GM18858 (cell line): ENCODE data around the gene COL23A1.
"Not testable (repeated sequence)": the region's sequence is repeated elsewhere in the genome, so short reads cannot be mapped to it uniquely, and the experiment has no call there.

Experiments used
- ATAC-seq: cut with Tn5 transposase; IDR thresholded peaks from one replicate; pipeline ENCODE4 v1.9.1; 2021; ENCODE audit not compliant: unreplicated experiment

Gene COL23A1

DNA sequence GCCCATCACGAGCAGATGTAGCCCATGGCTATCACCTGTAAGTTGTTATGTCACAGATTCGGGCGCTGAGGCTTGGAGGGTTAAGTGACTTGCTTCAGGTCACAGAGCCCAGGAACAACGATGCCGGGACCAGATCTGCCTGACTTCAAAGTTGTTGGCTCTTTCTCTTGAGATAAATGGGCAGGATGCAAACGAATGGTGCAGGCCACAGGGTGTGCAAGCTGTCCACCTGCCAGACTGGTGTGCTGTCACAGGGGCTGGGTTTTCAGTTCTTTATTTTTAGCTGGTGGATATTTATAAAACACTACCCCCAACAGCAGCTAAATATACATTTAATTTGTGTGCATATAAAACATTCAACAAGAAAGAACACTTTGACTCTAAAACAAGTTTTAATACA is 339.9 kb downstream of the COL23A1 start:
- no peak for ATAC-seq

DNA sequence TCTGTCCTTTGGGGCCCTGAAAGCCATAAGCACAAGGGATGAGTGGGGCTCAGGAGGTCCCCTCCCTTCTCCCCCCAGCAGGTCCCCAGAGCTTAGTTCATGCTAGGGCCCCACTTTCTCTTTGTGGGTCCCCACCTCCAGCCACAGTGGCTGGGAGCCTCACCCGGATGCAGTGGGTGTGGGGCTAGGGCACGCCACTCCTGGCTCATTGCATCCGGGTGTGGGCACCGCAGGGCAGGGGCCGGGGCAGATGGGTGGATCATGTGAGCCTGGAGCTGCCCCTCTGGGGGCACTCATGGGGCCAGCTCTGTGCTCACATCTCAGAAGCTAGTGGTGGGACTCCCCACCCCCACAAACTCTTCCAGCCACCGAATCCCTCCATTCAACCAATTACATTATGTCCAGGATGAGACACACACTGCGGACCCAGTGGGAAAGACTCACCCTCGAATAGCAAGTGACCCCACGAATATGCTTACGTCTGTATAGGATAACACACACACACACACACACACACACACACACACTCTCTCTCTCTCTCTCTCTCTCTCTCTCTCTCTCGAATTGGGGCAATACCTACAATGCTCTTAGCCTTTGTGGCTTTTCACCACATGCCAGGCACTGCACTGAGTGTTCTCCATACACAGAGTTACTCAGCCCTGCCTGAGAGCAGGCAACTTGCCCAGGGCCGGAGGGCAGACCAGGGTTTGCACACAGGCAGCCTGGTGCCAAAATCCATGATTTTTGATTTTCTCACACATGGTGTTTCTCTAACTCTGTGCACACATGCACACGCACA is 340.8 kb downstream of the COL23A1 start:
- ATAC-seq = no peak

DNA sequence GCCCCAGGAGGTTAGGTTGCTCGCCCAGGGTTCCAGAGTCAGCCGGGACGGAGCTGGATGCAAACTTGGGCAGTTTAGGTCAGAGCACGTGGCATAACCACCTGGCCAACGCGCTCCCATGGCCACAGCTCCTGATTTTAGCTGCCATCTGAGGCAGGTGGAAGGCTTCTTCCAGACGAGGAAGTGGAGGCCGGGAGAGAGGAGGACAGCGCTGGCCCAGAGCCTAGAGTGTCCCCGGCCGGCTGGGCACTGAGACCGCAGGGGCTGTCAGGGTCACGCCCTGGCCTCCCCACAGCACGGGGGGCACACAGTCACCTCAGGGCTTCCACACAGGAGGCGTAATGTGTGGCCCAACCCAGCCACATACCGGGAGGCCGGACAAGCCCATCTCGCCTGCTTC is 341.4 kb downstream of the COL23A1 start:
- ATAC-seq = no peak

DNA sequence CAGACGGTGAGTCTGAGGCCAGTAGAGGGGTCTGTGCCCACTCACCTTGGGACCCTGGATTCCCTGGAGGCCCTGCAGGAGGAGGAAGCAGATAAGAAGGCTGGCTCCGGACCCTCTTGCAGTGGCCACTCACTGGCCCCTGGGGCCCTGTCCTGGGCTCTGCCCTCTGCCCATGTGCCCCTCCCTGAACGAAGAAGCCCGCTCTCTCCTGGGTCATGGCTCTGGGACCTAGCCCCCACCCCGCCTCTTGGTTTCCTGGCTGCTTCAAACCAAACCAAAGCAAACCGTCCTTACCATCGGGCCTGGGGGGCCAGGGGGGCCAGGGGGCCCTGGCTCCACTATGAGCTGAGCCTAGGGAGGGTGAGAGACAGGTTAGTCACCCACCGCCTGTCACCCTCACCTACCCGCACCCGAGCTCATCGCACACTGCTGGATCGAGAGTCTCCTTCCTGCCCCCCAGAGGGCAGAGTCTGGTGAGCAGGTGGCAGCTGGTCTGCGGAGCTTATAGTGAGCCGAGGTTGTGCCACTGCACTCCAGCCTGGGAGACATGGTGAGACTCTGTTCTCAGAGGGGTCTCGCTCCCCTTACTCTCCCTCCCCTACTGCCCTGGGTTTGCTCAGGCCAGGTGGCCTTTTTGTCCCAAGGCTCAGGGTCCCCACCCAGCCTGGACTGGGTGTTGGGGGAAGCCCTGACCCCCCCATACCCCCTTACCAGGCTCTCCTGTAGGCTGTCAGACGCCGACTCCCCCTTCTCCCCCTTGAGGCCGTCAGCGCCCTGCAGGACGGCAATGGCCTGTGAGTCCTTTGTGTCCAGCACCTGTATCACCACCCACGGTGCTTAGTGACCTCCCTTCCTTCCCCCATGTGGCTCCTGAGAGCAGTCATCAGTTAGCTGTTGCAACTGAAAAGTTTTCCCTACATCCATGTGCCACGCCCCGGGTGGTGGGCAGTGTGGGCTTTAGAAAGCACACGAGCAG is 342.4 kb downstream of the COL23A1 start:
- ATAC-seq = no peak

DNA sequence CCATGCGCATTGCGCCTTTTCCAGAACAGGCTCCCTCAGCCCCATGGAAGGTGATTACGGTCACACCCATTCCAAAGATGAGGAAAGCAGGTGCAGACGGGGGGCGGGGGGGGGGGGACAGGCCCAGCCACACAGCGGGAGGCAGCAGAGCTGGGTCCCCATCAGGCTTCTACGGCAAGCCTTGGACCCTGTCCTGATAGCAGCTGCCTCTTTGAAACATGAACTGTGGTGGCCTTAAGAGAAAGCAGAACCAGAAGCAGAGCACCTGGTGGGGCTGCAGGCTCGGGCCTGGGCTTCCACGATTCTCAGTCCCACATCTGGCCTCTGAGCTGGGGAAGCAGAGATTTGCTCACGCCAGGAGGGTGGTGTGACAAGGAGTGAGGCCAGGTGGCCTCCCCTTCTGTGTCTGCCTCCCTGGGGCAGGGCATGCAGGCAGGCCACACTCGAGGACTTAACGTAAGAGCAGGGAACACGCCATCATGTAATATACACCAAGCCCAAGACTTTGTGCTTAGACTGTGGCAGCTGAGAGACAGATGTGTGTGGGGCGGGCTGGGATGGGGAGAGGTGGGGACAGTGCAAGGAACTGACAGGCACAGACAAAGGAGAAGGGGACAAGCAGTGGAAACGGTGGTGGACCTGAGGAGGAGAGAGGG is 343.4 kb downstream of the COL23A1 start:
- ATAC-seq = no peak

DNA sequence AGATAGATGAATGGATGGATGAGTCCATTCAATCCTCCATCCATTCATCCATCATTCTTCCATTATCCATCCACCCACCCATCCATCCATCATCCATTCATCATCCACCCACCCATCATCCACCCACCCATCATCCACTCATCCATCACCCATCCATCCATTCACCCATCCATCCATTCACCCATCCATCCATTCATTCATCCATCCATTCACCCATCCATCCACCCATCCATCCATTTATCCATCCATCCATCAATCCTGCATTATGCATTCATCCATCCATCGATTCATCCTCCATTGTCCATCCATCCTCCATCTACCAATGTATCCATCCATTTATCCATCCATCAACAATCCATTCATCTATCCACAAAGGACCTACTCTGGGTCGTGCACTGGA is 344.8 kb downstream of the COL23A1 start:
- ATAC-seq = no peak

DNA sequence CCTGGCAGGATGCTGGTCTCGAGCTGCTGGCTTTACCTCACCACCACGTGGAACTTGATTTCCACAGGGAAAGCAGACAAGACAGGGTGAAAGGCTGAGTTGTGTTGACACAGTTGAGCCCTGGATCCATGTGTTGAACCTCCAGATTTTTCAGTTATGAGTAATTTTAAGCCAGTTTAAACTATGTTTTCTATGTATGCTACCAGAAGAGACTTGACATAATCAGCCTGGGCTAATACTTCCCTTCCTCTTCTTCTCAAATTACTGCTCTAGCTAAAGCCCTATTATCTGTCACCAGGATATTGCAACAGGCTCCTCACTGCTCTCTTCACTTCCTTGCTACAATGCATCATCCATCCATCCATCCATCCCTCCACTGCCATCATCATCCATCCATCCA is 345.6 kb downstream of the COL23A1 start:
- no peak for ATAC-seq

DNA sequence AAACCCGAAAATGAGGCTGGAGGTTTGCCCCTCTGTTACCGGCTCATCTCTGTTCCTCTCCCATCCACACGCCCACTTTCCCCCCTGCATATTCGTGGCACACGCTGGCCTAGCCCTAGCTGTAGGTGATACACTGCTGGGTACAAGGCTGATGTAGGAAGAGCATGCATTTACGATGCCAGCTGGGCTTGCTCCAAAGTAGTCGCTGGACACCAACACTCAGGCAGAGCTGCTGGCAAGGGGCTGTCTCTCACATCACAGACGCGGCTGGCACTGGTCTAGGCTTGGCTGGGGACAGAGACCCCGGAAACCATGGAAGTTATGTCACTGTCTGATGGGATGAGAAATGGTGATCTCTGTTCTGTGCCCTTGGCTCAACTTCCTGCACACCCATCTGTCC is 347.8 kb downstream of the COL23A1 start:
- no peak for ATAC-seq

DNA sequence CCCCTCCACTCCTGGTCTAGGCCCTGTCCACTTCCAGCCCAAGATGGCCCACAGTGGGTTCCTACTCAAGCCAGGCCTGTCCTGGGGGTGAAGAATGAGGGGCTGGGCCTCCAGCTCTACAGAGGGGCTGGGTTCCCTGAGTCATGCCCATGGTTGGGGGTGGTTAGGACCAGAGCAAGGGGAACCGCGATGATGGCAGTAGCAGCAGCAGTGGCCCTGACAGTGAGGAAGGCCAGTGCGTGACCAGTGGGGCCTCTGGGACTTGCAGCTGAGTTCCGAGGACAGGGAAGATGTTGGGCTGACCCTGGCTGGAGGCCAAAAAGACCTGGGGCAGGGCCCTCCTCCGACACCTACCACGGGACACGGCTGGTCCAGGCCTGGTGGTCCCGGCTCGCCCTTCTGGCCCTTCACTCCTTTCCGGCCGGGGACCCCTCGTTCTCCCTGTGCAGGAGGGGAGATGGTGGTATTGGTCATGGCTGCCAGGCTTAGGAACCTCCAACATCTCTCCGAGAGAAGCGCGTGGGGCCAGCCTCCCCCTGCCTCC is 348.4 kb downstream of the COL23A1 start:
- no peak for ATAC-seq

DNA sequence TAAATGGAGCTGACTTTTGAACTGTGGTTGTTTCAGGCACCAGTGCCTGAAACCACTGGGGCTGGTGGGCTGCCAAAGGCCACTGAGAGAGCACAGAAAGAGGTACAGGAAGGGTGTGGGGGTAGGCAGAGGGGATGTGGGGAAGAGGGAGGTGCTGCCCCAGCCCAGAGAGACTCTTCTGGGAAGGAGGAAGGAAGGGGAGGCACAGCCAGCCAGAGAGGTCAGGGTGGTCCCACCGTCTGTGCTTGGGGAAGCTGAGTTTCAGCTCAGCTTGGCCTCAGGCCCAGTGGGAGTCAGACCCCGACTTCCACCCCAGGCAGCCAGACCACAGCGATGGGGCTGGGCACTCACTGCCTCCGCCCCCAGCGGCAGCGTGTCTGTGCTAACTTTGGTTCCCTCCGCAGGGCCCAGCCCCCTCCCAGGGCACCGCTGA is 348.9 kb downstream of the COL23A1 start:
- ATAC-seq = no peak

DNA sequence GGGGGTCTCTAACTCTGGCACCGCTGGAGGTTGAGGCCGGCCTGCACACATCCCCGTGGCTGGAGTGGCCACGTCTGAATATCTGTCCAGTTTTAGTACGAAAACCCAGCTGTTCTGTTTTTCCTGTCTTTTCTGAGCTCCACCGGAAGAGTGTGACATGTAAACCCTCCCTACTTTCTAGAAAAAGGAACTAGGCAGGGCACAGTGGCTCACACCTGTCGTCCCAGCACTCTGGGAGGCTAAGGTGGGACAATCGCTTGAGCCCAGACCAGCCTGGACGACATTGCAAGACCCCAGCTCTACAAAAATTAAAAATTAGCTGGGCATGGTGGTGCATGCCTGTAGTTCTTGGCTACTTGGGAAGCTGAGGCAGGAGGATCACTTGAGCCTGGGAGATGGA is 349.4 kb downstream of the COL23A1 start:
- ATAC-seq = no peak

DNA sequence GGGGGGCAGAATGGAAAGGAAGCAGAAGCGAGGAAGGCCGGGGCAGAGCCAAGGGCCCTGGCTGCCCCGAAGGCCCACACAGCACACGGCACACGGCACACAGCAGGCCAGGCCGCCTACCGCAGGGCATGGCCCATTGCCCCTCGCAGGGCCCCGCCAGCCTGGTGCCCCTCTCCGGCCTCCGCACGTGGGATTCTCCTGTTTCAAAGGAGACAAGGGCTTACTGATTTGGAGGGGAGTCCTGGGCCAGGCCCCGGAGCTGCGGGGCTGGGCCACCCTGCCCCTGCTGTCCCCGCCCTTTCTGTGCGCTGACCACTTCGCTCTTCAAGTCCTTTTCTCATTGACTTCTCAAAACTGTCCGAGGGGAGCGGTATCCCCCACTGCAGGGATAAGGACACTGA is 349.9 kb downstream of the COL23A1 start:
- no peak for ATAC-seq

DNA sequence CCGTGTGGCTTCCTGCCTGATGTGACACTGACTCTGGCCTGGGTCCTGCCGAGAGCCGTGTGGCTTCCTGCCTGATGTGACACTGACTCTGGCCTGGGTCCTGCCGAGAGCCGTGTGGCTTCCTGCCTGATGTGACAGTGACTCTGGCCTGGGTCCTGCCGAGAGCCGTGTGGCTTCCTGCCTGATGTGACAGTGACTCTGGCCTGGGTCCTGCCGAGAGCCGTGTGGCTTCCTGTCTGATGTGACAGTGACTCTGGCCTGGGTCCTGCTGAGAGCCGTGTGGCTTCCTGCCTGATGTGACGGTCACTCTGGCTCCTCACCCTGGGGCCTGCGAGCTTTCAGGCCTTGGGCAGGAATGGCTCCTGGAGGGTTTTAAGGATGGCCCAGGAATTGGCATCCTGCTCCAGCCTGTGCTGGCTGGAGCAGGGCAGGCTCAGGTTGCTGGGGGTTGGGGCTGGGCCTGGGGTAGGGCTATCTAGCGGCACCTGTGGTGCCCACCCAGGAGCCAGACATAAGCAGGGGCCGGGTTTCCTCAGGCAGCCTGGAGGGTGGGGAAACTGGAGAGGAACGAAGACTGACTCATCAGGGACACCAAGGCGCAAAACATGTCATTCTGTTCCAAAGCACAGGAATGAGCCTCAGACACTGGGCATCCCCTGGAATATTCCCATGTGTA is 350.4 kb downstream of the COL23A1 start:
- not testable (repeated sequence) for ATAC-seq

DNA sequence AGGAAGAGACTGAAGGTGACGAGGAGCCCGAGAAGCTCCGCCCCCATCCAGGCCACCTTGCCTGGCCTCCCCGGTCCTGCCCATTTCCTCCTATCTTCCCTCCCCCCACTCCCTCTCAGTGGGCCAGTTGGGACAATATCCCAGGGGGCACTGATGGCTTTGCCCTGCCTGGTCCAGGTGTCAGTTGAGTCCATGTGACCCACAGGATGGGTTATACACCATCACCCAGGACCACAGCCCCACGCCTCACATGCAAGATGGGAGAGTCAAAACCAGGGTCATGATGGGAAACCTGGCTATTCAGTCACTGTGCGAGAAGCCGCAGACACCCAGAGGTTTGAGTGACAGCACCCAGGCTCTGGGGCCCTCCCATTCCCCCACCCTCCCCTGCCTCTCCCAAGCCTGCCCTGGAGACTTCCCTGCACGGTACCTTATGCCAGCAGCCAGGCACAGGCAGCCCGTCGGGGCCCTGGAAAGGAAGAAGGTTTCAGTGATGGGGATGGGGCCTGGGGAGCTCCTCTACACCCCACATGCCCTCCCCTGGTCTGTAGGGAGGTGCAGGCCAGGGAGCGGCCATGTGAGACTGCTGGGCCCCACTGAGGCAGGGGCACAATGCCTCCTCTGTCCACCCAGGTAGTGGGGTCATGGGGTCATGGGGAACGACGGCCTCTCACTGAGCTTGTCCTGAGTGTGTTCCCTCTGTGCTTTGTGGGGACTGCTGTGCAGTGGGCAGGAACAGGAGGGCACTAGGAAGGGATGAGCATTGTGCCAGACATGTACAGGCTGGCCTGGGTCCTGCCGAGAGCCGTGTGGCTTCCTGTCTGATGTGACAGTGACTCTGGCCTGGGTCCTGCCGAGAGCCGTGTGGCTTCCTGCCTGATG is 351.2 kb downstream of the COL23A1 start:
- no peak for ATAC-seq

DNA sequence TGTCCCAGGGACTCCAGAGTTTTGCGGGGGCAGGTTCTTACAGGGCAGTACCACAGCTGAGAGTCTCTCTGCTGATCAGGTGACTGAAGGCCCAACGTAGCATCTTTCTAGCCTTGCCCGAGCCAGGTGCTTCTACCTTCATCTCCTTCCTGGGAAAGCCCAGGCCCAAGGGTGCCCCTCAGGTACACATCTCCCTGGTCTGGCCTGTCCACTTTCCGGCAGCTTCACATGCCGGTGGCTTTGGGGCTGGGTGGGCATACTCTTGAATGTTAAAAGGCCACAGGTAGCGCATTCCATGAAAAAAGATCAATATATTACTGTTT is 351.9 kb downstream of the COL23A1 start:
- ATAC-seq = no peak

DNA sequence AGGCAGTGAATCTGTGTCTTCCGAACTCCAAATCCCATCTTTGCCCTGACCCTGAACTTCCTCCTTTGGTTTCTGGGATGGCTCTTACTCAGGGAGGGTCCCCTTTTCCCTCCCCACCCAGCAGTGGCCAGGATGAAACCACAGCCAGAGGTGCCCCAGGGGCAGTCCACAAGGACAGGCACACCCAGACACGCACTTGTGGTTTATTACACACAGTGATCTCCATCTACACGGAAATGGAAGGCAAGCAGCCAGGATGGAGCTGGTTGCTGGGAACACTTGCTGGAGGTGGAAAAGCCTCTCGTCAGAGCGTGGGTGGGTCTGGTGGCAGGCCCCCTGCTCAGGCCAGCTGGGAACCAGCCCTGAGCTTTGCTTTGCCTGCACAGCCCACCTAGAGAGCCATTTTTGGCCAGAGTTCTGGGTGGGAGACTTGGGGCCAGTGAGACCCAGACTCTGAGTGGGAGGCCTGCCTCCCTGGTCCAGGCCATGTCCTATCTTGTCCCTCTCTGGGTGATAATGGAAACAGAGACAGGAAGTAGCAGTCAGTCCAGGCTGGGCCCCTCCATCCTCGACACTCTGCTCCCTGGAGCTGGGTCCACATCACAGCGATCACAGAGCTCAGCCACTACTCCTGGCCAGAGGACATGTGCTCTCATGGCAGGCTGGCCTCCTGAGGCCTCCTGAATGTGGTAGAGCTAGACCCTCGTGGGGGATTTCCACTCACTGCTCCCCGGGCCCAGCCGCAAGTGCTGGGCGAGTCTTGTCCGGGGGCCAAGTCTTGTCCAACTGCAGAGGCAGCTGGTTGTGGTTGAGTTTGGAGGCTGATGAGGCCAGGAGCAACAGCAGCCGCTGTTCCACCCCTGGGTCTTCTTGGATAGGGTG is 352.5 kb downstream of the COL23A1 start:
- ATAC-seq = no peak

DNA sequence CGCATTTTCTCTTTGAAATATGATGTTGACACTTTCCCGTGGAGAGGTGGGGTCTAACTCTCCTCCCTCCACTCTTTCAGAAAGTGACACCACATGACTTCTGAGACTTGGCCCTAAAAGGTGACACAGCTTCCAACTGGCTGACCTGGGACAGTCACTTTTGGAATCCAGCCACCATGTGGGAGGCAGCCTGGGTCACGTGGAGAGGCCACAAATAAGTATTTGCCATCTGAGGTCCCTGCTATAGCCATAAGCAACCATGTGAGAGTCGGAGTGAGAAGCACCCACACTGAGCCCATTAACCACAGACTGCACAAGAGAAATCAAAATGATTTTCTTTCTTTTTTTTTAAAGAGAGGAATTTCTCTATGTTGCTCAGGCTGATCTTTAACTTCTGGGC is 353.5 kb downstream of the COL23A1 start:
- ATAC-seq = no peak

DNA sequence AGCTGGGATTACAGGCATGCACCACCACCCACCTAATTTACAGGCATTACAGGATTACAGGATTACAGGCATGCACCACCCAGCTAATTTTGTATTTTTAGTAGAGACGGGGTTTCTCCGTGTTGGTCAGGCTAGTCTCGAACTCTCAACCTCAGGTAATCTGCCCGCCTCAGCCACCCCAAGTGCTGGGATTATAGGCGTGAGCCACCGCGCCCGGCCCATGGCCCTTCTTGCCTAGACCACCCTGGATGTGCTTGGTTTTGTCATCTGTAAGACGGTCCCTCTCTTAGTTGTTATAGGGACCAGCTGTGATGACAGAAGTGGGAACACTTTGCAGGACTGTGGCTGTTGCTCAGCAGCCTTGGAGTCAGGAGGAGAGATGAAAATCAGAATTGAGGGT is 354.1 kb downstream of the COL23A1 start:
- no peak for ATAC-seq

DNA sequence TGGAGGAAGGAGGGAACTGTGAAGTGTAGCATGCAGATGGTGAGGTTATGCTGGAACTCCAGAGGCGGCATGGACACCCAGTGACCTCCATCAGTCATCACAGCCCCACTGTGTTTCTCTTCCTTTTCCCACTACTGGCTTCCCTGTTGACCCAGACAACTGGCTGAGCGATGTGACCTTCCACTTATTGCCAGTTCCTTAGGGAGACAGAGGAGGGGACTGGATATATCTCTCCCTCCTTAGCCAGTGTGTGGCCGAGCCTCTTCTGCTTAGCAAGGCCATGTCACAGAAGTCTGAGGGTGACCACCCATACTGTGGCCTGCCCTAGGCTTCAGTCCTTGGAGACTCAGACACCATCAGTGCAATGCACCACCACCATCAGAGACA is 354.6 kb downstream of the COL23A1 start:
- ATAC-seq = no peak
